ENCODE measurements around the gene PPP3CA. TPM values are rescaled to one million over a fixed set of nuclear protein-coding genes. Genes with fewer than 3 reads are reported as not detected.
A peak's percentile ranks its signal among the peaks of the same experiment; 100 is the strongest.

The PPP3CA gene
- total and polyA plus RNA-seq, 2 of the 13 experiments (the other 11 are each of a cell fraction or from before 2014, with no cell fraction given): 4.8 to 13.2 TPM

- TF ChIP-seq ZNF407 (CRISPR knock-in tag; IDR thresholded peaks at IDR 0.05; ENCODE audit: not compliant biosample characterization): peak; percentile 7
- TF ChIP-seq ZNF414 (CRISPR knock-in tag; IDR thresholded peaks at IDR 0.05): no peak; the same call in none of the 2 replicates
- TF ChIP-seq GATA4 (IDR thresholded peaks at IDR 0.05; ENCODE audit: borderline replicate concordance, low read depth): no peak
- TF ChIP-seq ZBTB21 (CRISPR knock-in tag; IDR thresholded peaks at IDR 0.05): no peak
- TF ChIP-seq TMF1 (CRISPR knock-in tag; IDR thresholded peaks at IDR 0.05; ENCODE audit: low read depth): no peak
- peak; percentile 24 for TF ChIP-seq DMAP1 (CRISPR knock-in tag; IDR thresholded peaks at IDR 0.05)
- TF ChIP-seq SMAD9 (CRISPR knock-in tag; IDR thresholded peaks at IDR 0.05): no peak
- TF ChIP-seq TBX2 (CRISPR knock-in tag; IDR thresholded peaks at IDR 0.05; ENCODE audit: borderline replicate concordance): no peak
- TF ChIP-seq ZNF891 (CRISPR knock-in tag; IDR thresholded peaks at IDR 0.05): peak; percentile 80
- no peak for TF ChIP-seq ZBTB39 (CRISPR knock-in tag; IDR thresholded peaks at IDR 0.05)
- no peak for TF ChIP-seq FOSL1 (CRISPR knock-in tag; IDR thresholded peaks at IDR 0.05; ENCODE audit: borderline replicate concordance)
- no peak for TF ChIP-seq PHF20 (CRISPR knock-in tag; IDR thresholded peaks at IDR 0.05)
- TF ChIP-seq RARA (CRISPR knock-in tag; IDR thresholded peaks at IDR 0.05): no peak
- TF ChIP-seq ZNF446 (CRISPR knock-in tag; IDR thresholded peaks at IDR 0.05): no peak
- peak; percentile 63 for TF ChIP-seq YEATS4 (CRISPR knock-in tag; IDR thresholded peaks at IDR 0.05; ENCODE audit: borderline replicate concordance)
- TF ChIP-seq ZNF329 (CRISPR knock-in tag; IDR thresholded peaks at IDR 0.05; ENCODE audit: low read depth): no peak
- no peak for TF ChIP-seq ZNF512 (CRISPR knock-in tag; IDR thresholded peaks at IDR 0.05)
Observed at GRCh38 chr4:101346351-101347266, 717 bp downstream of the PPP3CA start (continued).
